CD4-positive, alpha-beta T cell treated with Interleukin-2 at 100 ng/mL for 4 hours (primary cell): ENCODE data around the gene RBM39.
"Not testable (repeated sequence)": the region's sequence is repeated elsewhere in the genome, so short reads cannot be mapped to it uniquely, and the experiment has no call there.

Source experiments
- DNase-seq: peaks from one replicate; pipeline ENCODE4 v3.0.0-alpha.2; 2020; ENCODE audit warnings: low spot score

The RBM39 gene

GRCh38 chr20:35724321-35725230 is 17.5 kb downstream of the RBM39 start:
- no peak for DNase-seq

GRCh38 chr20:35723652-35724320 is 18.3 kb downstream of the RBM39 start:
- DNase-seq: not testable (repeated sequence)

GRCh38 chr20:35723275-35723639 is 18.8 kb downstream of the RBM39 start:
- DNase-seq: not testable (repeated sequence)

GRCh38 chr20:35721621-35722020 is 20.4 kb downstream of the RBM39 start:
- no peak for DNase-seq

GRCh38 chr20:35721219-35721618 is 20.8 kb downstream of the RBM39 start:
- DNase-seq: no peak

GRCh38 chr20:35720165-35721123 is 21.6 kb downstream of the RBM39 start:
- DNase-seq: no peak

GRCh38 chr20:35719717-35720116 is 22.3 kb downstream of the RBM39 start:
- DNase-seq: no peak

GRCh38 chr20:35718972-35719635 is 23.0 kb downstream of the RBM39 start:
- no peak for DNase-seq

GRCh38 chr20:35718321-35718720 is 23.7 kb downstream of the RBM39 start:
- DNase-seq: not testable (repeated sequence)

GRCh38 chr20:35716330-35716729 is 25.7 kb downstream of the RBM39 start:
- no peak for DNase-seq

- DNase-seq: no peak
These were observed 26.4 kb downstream of the RBM39 start for GRCh38 chr20:35715652-35716051.

GRCh38 chr20:35714127-35714526 is 27.9 kb downstream of the RBM39 start:
- no peak for DNase-seq

GRCh38 chr20:35713120-35713519 is 28.9 kb downstream of the RBM39 start:
- DNase-seq: not testable (repeated sequence)

GRCh38 chr20:35711588-35712209 is 30.4 kb downstream of the RBM39 start:
- DNase-seq: no peak

GRCh38 chr20:35710884-35711587 is 31.0 kb downstream of the RBM39 start:
- DNase-seq: no peak

GRCh38 chr20:35710039-35710438 is 32.0 kb downstream of the RBM39 start:
- DNase-seq: no peak

- DNase-seq: no peak
These were observed 32.8 kb downstream of the RBM39 start for GRCh38 chr20:35709259-35709658.

- no peak for DNase-seq
These were observed 33.6 kb downstream of the RBM39 start for GRCh38 chr20:35708502-35708901.

GRCh38 chr20:35706591-35707529 is 35.2 kb downstream of the RBM39 start:
- not testable (repeated sequence) for DNase-seq
